Neutrophil (primary cell): ENCODE measurements around the gene PGM1.

ENCODE experiments used
- H3K27ac ChIP-seq: fragments of 200-600 bp; sonication (generic); 2 replicates; pipeline ENCODE4 v1.5.1; 2016; ENCODE audit warnings: mild to moderate bottlenecking, moderate library complexity
- H3K27me3 ChIP-seq: fragments of 200-600 bp; sonication (generic); 2 replicates; pipeline ENCODE4 v1.6.0; 2016; ENCODE audit warnings: mild to moderate bottlenecking
- H3K36me3 ChIP-seq: fragments of 200-600 bp; sonication (generic); 2 replicates; pipeline ENCODE4 v1.5.1; 2017
- H3K4me1 ChIP-seq, 2 experiments: fragments of 200-600 bp in 1 of 2; sonication (generic) in 1 of 2; 1 replicate in 1 of 2; 2 replicates in 1 of 2; pipeline versions ENCODE4 v1.5.1 to v1.6.1; 2013 to 2016; ENCODE audit warnings: low read depth in 1 of 2, low read length in 1 of 2, mild to moderate bottlenecking in 1 of 2, moderate library complexity in 1 of 2; ENCODE audit not compliant: control insufficient read depth in 1 of 2, insufficient read depth in 1 of 2
- H3K4me3 ChIP-seq, 2 experiments: fragments of 200-600 bp in 1 of 2; sonication (generic) in 1 of 2; 1 replicate in 1 of 2; 2 replicates in 1 of 2; pipeline ENCODE4 v1.5.1; 2013 to 2016; ENCODE audit warnings: low read depth in 1 of 2, low read length in 1 of 2, mild to moderate bottlenecking in 1 of 2, moderate library complexity in 1 of 2
- H3K9me3 ChIP-seq: fragments of 200-600 bp; sonication (generic); 2 replicates; pipeline ENCODE4 v1.5.1; 2016
- TF ChIP-seq, protein P1 (sequence below): fragments of 200-600 bp; sonication (generic); IDR thresholded peaks from 2 replicates; pipeline ENCODE4 v1.5.1; 2016; ENCODE audit warnings: antibody characterized with exemption

Gene PGM1

DNA sequence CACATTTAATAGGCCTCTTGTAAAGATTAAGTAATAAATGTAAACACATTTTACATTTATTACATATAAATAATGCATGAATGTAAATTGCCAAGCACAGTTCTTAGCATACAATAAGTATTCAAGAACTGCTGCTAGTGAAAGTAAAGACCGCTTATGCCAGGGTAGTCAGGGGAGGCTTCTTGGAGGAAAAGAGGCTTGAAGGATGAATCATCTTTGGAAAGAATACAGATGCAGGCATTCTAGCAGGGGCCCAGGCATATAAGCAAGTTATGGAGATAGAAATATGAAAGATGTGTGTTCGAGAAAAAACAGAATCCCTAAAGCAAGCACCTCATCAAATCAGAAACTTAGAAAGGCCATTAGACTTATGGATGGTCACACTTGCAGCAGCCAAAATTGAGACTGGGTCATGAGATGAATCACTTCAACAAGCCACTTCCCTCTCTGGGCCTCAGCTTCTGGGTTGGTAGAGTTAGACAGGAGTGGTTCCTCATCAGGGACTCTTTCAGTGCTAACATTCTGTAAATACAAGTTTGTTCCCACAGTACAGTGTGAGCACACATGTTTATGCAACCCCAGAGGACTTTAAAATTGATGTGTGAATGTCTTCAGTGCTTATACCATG is 100.8 kb downstream of the PGM1 start:
- Histone ChIP-seq H3K4me1 (no peaks in the 10 kb centered on the region), H3K9me3 (no peaks in the 10 kb centered on the region), H3K36me3 (no peaks in the 10 kb centered on the region), H3K4me3 (no peak overlapping the region), H3K27ac (no peak overlapping the region), H3K27me3 (no peaks in the 10 kb centered on the region)
- TF ChIP-seq, protein P1, sequence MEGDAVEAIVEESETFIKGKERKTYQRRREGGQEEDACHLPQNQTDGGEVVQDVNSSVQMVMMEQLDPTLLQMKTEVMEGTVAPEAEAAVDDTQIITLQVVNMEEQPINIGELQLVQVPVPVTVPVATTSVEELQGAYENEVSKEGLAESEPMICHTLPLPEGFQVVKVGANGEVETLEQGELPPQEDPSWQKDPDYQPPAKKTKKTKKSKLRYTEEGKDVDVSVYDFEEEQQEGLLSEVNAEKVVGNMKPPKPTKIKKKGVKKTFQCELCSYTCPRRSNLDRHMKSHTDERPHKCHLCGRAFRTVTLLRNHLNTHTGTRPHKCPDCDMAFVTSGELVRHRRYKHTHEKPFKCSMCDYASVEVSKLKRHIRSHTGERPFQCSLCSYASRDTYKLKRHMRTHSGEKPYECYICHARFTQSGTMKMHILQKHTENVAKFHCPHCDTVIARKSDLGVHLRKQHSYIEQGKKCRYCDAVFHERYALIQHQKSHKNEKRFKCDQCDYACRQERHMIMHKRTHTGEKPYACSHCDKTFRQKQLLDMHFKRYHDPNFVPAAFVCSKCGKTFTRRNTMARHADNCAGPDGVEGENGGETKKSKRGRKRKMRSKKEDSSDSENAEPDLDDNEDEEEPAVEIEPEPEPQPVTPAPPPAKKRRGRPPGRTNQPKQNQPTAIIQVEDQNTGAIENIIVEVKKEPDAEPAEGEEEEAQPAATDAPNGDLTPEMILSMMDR: no peak

DNA sequence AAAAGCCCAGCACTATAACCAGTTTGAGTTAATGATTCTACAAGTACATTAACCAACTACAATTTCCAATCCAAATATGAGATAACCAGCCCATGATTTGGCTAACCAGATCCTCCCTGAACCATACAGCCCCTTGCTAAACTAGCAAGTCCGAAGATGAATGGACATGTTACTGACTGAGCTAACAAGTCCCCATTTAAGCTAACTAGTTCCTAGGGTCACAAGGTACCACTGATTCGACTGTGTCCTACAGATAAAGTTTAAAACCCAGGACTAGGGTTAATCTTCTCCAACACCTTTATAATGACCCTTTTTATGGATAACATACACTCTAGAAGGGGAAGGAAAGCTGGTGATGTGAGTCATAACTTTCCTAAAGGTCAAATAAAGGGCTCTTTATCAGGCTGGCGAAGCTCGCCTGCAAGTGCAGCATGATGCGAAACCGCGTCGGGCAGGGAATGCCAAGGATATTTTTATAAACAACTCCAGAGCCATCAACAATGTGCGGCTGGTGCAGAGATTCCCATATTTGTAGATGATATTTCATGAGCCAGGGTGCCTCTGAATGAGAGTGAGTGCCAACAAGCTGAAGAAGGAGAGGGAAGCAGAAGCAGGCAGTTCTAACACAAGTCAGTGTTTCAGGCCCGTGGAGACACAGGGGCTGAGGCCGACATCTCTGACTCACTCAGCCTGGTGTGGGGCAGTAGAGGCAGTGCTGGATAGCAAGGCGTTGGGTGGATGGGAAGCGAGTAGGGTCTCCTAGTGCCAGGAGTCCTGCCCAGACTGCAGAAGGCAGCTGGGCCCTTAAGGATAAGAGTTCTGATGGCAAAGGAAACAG is 105.0 kb downstream of the PGM1 start:
- H3K9me3 ChIP-seq: no peaks in the 10 kb centered on the region
- peaks cover 5% of the 10 kb centered on the region for H3K27me3 ChIP-seq
- H3K36me3 ChIP-seq: no peaks in the 10 kb centered on the region
- H3K4me3 ChIP-seq: no peak overlapping the region
- TF ChIP-seq, protein P1: no peak
- no peaks in the 10 kb centered on the region for H3K4me1 ChIP-seq
- H3K27ac ChIP-seq: no peak overlapping the region

DNA sequence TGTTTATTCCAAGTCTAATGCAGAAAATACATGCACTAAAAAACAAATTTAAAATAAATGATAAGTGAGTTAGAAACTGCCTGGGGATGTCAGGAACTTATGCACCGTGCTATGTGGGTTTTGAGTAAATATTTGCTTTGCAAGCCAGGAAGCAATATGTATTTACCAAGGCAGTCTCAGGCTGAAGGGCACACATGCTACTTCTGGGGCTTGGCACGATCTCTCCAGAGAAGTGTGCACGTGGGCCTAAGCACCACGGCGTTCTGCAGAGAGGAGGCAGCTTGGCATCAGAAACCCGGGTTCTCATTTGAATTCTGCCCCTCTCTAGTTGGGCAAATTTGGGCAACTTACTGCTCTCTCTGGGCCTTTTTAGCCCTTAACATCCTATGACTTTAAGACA is 108.0 kb downstream of the PGM1 start:
- TF ChIP-seq, protein P1: no peak
- Histone ChIP-seq H3K27ac (no peak overlapping the region), H3K27me3 (peaks cover 5% of the 10 kb centered on the region), H3K4me3 (no peak overlapping the region), H3K9me3 (no peaks in the 10 kb centered on the region), H3K4me1 (no peaks in the 10 kb centered on the region), H3K36me3 (no peaks in the 10 kb centered on the region)

DNA sequence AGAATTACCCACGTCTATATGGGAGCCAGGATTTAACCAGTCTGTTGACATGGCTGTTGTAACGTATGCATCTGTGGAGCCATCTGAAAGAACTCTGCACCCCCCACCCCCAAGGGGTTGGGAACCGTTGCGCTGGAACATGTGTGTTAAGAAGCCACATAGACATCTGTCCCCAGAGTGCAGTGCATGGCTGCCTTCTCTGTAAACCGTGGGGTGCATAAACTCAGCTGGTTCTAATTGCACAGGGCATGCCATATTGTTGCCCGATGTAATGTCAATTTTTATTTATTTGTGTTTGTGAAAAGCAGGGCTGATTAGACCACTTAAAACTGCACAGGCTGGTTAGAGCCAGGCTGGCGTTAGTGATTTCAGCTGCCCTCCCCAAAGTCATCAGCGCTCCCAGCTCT is 110.5 kb downstream of the PGM1 start:
- Histone ChIP-seq H3K9me3 (no peaks in the 10 kb centered on the region), H3K27ac (no peak overlapping the region), H3K36me3 (no peaks in the 10 kb centered on the region), H3K4me3 (no peak overlapping the region), H3K27me3 (peaks cover 19% of the 10 kb centered on the region), H3K4me1 (no peaks in the 10 kb centered on the region)
- TF ChIP-seq, protein P1: no peak

DNA sequence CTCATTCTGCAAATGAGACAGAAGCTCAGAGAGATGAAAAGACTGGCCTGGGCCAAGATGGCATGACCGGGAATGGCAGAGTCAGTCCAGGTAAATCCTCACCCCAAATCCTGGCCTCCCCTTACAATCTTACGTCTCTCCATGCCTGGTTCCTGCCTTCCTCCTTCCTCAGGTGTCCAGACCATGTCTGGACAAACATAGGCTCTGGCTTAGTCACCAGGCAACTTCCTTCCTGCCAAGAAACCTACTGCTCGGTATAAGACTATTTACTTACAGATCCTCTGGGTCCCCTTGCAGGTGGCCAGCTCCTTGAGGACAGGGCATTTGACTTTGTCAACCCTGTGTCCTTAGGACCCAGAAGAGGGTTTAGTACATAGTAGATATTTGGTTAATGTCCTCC is 111.2 kb downstream of the PGM1 start:
- no peak overlapping the region for H3K27ac ChIP-seq
- no peaks in the 10 kb centered on the region for H3K9me3 ChIP-seq
- TF ChIP-seq, protein P1: no peak
- H3K27me3 ChIP-seq: peaks cover 22% of the 10 kb centered on the region
- no peaks in the 10 kb centered on the region for H3K4me1 ChIP-seq
- no peak overlapping the region for H3K4me3 ChIP-seq
- no peaks in the 10 kb centered on the region for H3K36me3 ChIP-seq
